Iris pigment epithelial cell (primary cell): ENCODE results near the gene CACNG7.
"Not testable (repeated sequence)": the region's sequence is repeated elsewhere in the genome, so short reads cannot be mapped to it uniquely, and the experiment has no call there.

ENCODE experiments used
- DNase-seq: peaks from one replicate; pipeline ENCODE4 v3.0.0-alpha.2; 2011; ENCODE audit warnings: low read depth

Gene CACNG7

GRCh38 chr19:53905787-53906186 lies 3.3 kb upstream of the CACNG7 start:
- no peak for DNase-seq

- no peak for DNase-seq
Observed at GRCh38 chr19:53906211-53907192, 2.6 kb upstream of the CACNG7 start.

GRCh38 chr19:53907193-53907581 lies 1.9 kb upstream of the CACNG7 start:
- DNase-seq: no peak

GRCh38 chr19:53907690-53908089 lies 1.4 kb upstream of the CACNG7 start:
- DNase-seq: no peak

GRCh38 chr19:53908106-53908934 lies 758 bp upstream of the CACNG7 start:
- DNase-seq: peak; percentile 53

GRCh38 chr19:53909471-53910169 lies 542 bp downstream of the CACNG7 start:
- no peak for DNase-seq

GRCh38 chr19:53910170-53910518 lies 1.1 kb downstream of the CACNG7 start:
- DNase-seq: no peak

- DNase-seq: no peak
Observed at GRCh38 chr19:53912653-53913052, 3.6 kb downstream of the CACNG7 start.

GRCh38 chr19:53915000-53915399 lies 5.9 kb downstream of the CACNG7 start:
- DNase-seq: no peak

- DNase-seq: no peak
Observed at GRCh38 chr19:53916004-53916403, 6.9 kb downstream of the CACNG7 start.

GRCh38 chr19:53917356-53917755 lies 8.3 kb downstream of the CACNG7 start:
- DNase-seq: no peak

GRCh38 chr19:53927739-53928138 lies 18.7 kb downstream of the CACNG7 start:
- DNase-seq: peak; percentile 76

- no peak for DNase-seq
Observed at GRCh38 chr19:53936029-53936428, 27.0 kb downstream of the CACNG7 start.

GRCh38 chr19:53942001-53942786 lies 33.1 kb downstream of the CACNG7 start:
- peak; percentile 45 for DNase-seq

- no peak for DNase-seq
Observed at GRCh38 chr19:53944416-53944815, 35.3 kb downstream of the CACNG7 start.

- DNase-seq: no peak
Observed at GRCh38 chr19:53944933-53945332, 35.9 kb downstream of the CACNG7 start.

- peak; percentile 50 for DNase-seq
Observed at GRCh38 chr19:53945441-53945840, 36.4 kb downstream of the CACNG7 start.

GRCh38 chr19:53945998-53946397 lies 36.9 kb downstream of the CACNG7 start:
- DNase-seq: no peak

- DNase-seq: no peak
Observed at GRCh38 chr19:53947624-53948023, 38.5 kb downstream of the CACNG7 start.

- DNase-seq: not testable (repeated sequence)
Observed at GRCh38 chr19:53948611-53949010, 39.5 kb downstream of the CACNG7 start.

GRCh38 chr19:53951436-53951835 lies 42.4 kb downstream of the CACNG7 start:
- no peak for DNase-seq

- DNase-seq: no peak
Observed at GRCh38 chr19:53951947-53952346, 42.9 kb downstream of the CACNG7 start.
